ENCODE results near the gene DDC.

GRCh38 chr7:50455658-50456057 is 109.5 kb downstream of the DDC start:
- TF ChIP-seq POLR2A (IDR thresholded peaks at IDR 0.05; ENCODE audit: low read length) (no peak), GATA1 (IDR thresholded peaks at IDR 0.05; ENCODE audit: low read depth, low read length) (no peak)
